A172 (cell line): ENCODE measurements around the gene ANO6. TPM values are rescaled to one million over a fixed set of nuclear protein-coding genes. Genes with fewer than 3 reads are reported as not detected.
"Not testable (repeated sequence)": the region's sequence is repeated elsewhere in the genome, so short reads cannot be mapped to it uniquely, and the experiment has no call there.

Experiments used
- DNase-seq: peaks from one replicate; pipeline ENCODE4 v3.0.0-alpha.2; 2015; ENCODE audit warnings: low spot score
- total RNA-seq: library from RNA; depleted of rRNA; stranded (reverse); fragments of >200 nt; shearing (Covaris generic); gene quantifications from 2 replicates; pipeline ENCODE4 v1.2.3, GENCODE V29; 2014; rRNA removed

Gene ANO6
- total RNA-seq, result 99.9 and 105 TPM in 2 replicates

GRCh38 chr12:45215419-45216229 is at the start of gene ANO6:
ANO6 (plus strand) TSS chr12:45216095; CDS start chr12:45216322, 227 bp downstream.
- DNase-seq, result peak; percentile 80

- DNase-seq, result no peak
These were observed 46.9 kb upstream of the ANO6 start for GRCh38 chr12:45168976-45169375.

GRCh38 chr12:45170456-45171042 is 45.3 kb upstream of the ANO6 start:
- peak; percentile 70 for DNase-seq

GRCh38 chr12:45173293-45173692 is 42.6 kb upstream of the ANO6 start:
- DNase-seq, result not testable (repeated sequence)

GRCh38 chr12:45174595-45174994 is 41.3 kb upstream of the ANO6 start:
- DNase-seq, result no peak

- DNase-seq, result no peak
These were observed 37.1 kb upstream of the ANO6 start for GRCh38 chr12:45178771-45179170.

GRCh38 chr12:45182511-45182910 is 33.4 kb upstream of the ANO6 start:
- DNase-seq, result no peak

GRCh38 chr12:45183246-45183645 is 32.6 kb upstream of the ANO6 start:
- no peak for DNase-seq

GRCh38 chr12:45184147-45184963 is 31.5 kb upstream of the ANO6 start:
- DNase-seq, result no peak

- DNase-seq, result no peak
These were observed 29.1 kb upstream of the ANO6 start for GRCh38 chr12:45186762-45187161.

- DNase-seq, result no peak
These were observed 26.0 kb upstream of the ANO6 start for GRCh38 chr12:45189766-45190403.

GRCh38 chr12:45191239-45191638 is 24.7 kb upstream of the ANO6 start:
- peak; percentile 23 for DNase-seq

- DNase-seq, result no peak
These were observed 23.2 kb upstream of the ANO6 start for GRCh38 chr12:45192707-45193106.

GRCh38 chr12:45200491-45201043 is 15.3 kb upstream of the ANO6 start:
- no peak for DNase-seq

- no peak for DNase-seq
These were observed 12.1 kb upstream of the ANO6 start for GRCh38 chr12:45203767-45204166.

GRCh38 chr12:45204757-45205156 is 11.1 kb upstream of the ANO6 start:
- no peak for DNase-seq

GRCh38 chr12:45205165-45205825 is 10.6 kb upstream of the ANO6 start:
- DNase-seq, result no peak

GRCh38 chr12:45208604-45209487 is 7.0 kb upstream of the ANO6 start:
- DNase-seq, result peak; percentile 55

- no peak for DNase-seq
These were observed 6.1 kb upstream of the ANO6 start for GRCh38 chr12:45209784-45210183.

- DNase-seq, result no peak
These were observed 3.8 kb upstream of the ANO6 start for GRCh38 chr12:45212064-45212463.
